Calu3 (cell line): ENCODE results near the gene DLGAP1. TPM values are rescaled to one million over a fixed set of nuclear protein-coding genes. Genes with fewer than 3 reads are reported as not detected.

Experiments
- BruUV-seq: library from RNA; stranded (reverse); fragments of 400-500 nt; replicated peaks from 2 replicates; lab custom pipeline; 2021; lab: Mats Ljungman, UMichigan
- CTCF ChIA-PET: fragments of 300-600 bp; sonication (Branson Sonifier 250); formaldehyde crosslinking; loops from one replicate; lab custom pipeline; 2022; ENCODE audit warnings: antibody characterized with exemption; lab: Charles Lee
- DNase-seq: peaks from one replicate; pipeline ENCODE4 v3.0.0; 2022
- H3K27ac Mint-ChIP-seq: one replicate; pipeline ENCODE4 v1.8.0; 2022; ENCODE audit warnings: mixed read lengths; ENCODE audit not compliant: unreplicated experiment
- H3K27me3 Mint-ChIP-seq: one replicate; pipeline ENCODE4 v1.8.0; 2022; ENCODE audit warnings: mixed read lengths; ENCODE audit not compliant: unreplicated experiment
- H3K36me3 Mint-ChIP-seq: one replicate; pipeline ENCODE4 v1.8.0; 2022; ENCODE audit warnings: mild to moderate bottlenecking, moderate library complexity, mixed read lengths; ENCODE audit not compliant: insufficient read depth, unreplicated experiment
- H3K4me1 Mint-ChIP-seq: one replicate; pipeline ENCODE4 v1.8.0; 2022; ENCODE audit warnings: mild to moderate bottlenecking, low read depth, mixed read lengths; ENCODE audit not compliant: unreplicated experiment
- H3K4me3 Mint-ChIP-seq: one replicate; pipeline ENCODE4 v1.8.0; 2022; ENCODE audit warnings: mild to moderate bottlenecking, low read depth, moderate library complexity, mixed read lengths; ENCODE audit not compliant: unreplicated experiment
- H3K9me3 Mint-ChIP-seq: one replicate; pipeline ENCODE4 v1.8.0; 2022; ENCODE audit warnings: low read depth, mixed read lengths; ENCODE audit not compliant: unreplicated experiment
- intact Hi-C: fragments of 100-400 bp; cut with micrococcal nuclease; formaldehyde crosslinking; loops from one replicate; pipeline ENCODE4 v1.10.0; 2022; ENCODE audit not compliant: unreplicated experiment
- total RNA-seq: library from RNA; stranded (reverse); gene quantifications from 2 replicates; pipeline ENCODE4 v1.2.3, GENCODE V29; 2022
- TF ChIP-seq, protein P1 (sequence below): fragments of 200-600 bp; IDR thresholded peaks from one replicate; pipeline ENCODE4 v1.8.0; 2022; ENCODE audit warnings: antibody characterized with exemption; ENCODE audit not compliant: unreplicated experiment

Gene DLGAP1
- total RNA-seq, 1 experiment from 2014 or later: 9.0 TPM

DNA sequence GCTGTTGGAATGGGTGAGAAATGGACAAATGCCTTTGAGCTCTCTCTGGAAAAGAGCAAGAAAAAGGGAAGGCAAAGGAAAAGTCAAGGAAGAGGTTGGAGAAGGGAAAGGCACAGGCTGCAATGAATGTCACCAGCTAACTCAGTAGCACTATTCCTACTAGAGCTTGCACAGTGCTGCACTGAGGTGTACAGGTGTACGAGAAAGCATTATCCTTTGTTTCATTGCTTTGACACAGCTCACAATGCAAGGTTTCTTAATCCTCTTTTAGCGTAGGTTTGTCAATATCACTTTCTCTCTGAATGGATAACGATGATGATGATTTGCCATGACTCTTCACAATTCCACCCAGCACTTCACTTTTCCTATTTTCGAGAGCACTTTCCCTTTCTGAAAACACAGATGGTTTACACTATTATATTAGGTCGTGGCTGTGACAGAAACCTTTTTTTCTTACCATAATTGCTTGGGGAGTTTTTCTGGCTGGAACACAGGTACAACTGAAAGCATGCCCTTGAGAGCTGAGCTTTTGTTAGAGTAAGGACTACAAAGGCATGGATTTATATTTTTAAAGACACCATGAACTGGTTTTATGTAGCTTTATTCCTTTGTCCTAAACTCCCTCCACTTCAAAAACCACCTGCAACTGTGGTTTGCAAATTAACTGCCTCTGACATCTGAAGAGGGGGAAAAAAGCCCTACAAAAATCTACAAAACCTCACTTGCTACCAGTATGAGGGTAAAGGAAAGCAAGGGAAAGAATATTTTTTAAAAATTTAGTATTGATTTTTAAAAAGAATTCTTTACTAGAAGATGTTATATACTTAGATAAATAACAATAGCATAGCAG, 739.7 kb downstream of the DLGAP1 start:
- BruUV-seq: no TSS peak
- Mint-ChIP-seq H3K9me3 (no peaks in the 10 kb centered on the region), H3K4me1 (peaks cover 31% of the 10 kb centered on the region), H3K27ac (no peak overlapping the region), H3K27me3 (no peaks in the 10 kb centered on the region), H3K36me3 (peaks cover 6% of the 10 kb centered on the region), H3K4me3 (no peak overlapping the region)
- TF ChIP-seq, protein P1, sequence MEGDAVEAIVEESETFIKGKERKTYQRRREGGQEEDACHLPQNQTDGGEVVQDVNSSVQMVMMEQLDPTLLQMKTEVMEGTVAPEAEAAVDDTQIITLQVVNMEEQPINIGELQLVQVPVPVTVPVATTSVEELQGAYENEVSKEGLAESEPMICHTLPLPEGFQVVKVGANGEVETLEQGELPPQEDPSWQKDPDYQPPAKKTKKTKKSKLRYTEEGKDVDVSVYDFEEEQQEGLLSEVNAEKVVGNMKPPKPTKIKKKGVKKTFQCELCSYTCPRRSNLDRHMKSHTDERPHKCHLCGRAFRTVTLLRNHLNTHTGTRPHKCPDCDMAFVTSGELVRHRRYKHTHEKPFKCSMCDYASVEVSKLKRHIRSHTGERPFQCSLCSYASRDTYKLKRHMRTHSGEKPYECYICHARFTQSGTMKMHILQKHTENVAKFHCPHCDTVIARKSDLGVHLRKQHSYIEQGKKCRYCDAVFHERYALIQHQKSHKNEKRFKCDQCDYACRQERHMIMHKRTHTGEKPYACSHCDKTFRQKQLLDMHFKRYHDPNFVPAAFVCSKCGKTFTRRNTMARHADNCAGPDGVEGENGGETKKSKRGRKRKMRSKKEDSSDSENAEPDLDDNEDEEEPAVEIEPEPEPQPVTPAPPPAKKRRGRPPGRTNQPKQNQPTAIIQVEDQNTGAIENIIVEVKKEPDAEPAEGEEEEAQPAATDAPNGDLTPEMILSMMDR: no peak
- CTCF ChIA-PET: interaction anchor here (0.5 to 1.0 kb wide), 2 partner anchors 23 to 167 kb away, joined by 3 to 4 read pairs; no protein-coding TSS in a partner anchor
- DNase-seq: no peak
- intact Hi-C loops: no loop called here

DNA sequence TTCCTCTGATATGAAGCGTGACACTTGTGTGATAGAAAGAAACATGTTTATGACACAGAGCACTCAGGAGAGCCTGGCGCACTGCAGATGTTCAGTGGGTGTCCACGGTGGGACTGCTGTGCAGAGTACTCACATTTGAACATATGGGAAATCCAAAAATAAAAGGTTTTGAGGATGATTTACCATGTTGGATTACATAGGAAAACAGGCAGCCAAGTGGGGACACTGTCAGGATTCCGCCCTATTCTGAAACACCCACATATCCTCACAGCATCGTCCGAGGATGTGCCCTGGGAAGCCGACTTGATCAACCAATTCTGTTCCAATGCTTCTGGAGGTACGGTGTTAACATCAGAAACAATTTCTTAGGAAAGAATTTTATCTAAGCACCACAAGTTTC, 741.4 kb downstream of the DLGAP1 start:
- H3K36me3 Mint-ChIP-seq: peaks cover 6% of the 10 kb centered on the region
- H3K4me3 Mint-ChIP-seq: no peak overlapping the region
- CTCF ChIA-PET: no interaction called here
- intact Hi-C loops: no loop called here
- no peaks in the 10 kb centered on the region for H3K9me3 Mint-ChIP-seq
- H3K4me1 Mint-ChIP-seq: peaks cover 46% of the 10 kb centered on the region
- TF ChIP-seq, protein P1: no peak
- no peak overlapping the region for H3K27ac Mint-ChIP-seq
- no peaks in the 10 kb centered on the region for H3K27me3 Mint-ChIP-seq
- BruUV-seq: no TSS peak
- DNase-seq: no peak

DNA sequence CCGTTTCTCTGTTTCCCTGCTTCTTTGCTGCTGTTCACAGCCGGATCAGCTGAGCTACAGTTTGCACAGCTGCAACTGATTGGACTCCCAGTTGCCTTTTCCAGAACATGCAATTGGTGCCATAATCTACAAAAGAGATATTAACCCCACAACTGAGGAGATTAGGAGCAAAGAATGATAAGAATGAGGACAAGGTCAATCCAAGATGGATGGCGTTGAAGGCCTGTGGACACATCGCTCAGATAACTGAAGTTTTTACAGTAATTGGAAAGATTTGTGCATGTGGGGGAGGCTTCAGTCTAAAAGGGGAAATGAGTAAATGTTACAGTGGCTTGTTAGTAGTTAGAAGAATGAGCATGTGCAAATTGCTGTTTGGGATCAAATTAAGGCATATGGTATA, 741.9 kb downstream of the DLGAP1 start:
- no peak overlapping the region for H3K27ac Mint-ChIP-seq

DNA sequence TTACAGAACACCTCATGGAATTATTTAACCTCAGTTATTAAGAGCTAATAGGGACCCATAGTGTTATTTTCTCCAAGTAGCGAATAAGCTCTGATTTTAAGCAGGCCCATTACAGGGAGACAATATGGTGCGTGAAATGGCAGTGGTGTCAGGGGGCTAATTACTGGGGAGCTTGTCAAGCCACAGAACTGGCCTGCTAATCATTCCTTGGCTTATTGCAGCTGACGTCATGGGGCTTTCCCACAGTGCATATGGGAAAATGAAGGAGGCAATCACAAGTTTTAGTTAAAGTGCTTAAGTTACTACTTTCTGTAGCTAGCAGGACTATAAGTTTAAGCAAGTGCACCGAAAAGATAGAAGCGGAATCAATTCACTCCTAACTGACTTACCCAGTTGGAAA, 742.6 kb downstream of the DLGAP1 start:
- Mint-ChIP-seq H3K27me3 (no peaks in the 10 kb centered on the region), H3K4me3 (no peak overlapping the region), H3K36me3 (peaks cover 6% of the 10 kb centered on the region), H3K9me3 (no peaks in the 10 kb centered on the region), H3K4me1 (peaks cover 53% of the 10 kb centered on the region), H3K27ac (peak overlapping the region; percentile 48)
- TF ChIP-seq, protein P1: no peak
- intact Hi-C loops: no loop called here
- no peak for DNase-seq
- CTCF ChIA-PET: no interaction called here
- BruUV-seq: no TSS peak

More for the DNA sequence above, 741.9 kb downstream of the DLGAP1 start:
- intact Hi-C loops: no loop called here
- H3K27me3 Mint-ChIP-seq: no peaks in the 10 kb centered on the region
- no peak overlapping the region for H3K4me3 Mint-ChIP-seq
- peaks cover 6% of the 10 kb centered on the region for H3K36me3 Mint-ChIP-seq
- no peaks in the 10 kb centered on the region for H3K9me3 Mint-ChIP-seq
- CTCF ChIA-PET: no interaction called here
- peaks cover 51% of the 10 kb centered on the region for H3K4me1 Mint-ChIP-seq
- TF ChIP-seq, protein P1: no peak
- no TSS peak for BruUV-seq
- DNase-seq: no peak
